ENCODE results near the gene ZBTB39. TPM values are rescaled to one million over a fixed set of nuclear protein-coding genes. Genes with fewer than 3 reads are reported as not detected.

The ZBTB39 gene
- total RNA-seq, 4 donors from 2014 or later: 7.6 to 13.0 (median 10.9) TPM

DNA sequence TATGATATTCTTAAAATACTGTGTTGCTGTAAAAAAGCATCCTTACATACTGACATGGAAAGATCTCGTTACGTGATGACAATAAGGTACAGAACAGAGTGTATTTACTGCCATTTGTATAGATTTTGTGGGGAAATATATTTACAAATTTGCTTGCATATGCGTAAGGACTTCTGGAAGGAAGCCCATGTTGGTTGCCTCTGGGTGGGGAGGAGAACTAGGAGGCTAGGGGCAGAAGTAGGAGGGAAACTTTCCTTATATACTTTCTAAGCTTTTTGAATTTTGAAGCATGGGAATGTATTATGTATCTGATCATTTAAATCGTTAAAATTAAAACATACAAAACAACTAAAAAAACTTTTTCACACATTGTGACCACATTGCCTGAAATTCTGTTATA, 33.9 kb upstream of the ZBTB39 start:
- H3K36me3 ChIP-seq: no peaks in the 10 kb centered on the region
- no peak overlapping the region for H3K4me3 ChIP-seq
- TF ChIP-seq POLR2A (IDR thresholded peaks at IDR 0.05): no peak
- TF ChIP-seq, protein P1, sequence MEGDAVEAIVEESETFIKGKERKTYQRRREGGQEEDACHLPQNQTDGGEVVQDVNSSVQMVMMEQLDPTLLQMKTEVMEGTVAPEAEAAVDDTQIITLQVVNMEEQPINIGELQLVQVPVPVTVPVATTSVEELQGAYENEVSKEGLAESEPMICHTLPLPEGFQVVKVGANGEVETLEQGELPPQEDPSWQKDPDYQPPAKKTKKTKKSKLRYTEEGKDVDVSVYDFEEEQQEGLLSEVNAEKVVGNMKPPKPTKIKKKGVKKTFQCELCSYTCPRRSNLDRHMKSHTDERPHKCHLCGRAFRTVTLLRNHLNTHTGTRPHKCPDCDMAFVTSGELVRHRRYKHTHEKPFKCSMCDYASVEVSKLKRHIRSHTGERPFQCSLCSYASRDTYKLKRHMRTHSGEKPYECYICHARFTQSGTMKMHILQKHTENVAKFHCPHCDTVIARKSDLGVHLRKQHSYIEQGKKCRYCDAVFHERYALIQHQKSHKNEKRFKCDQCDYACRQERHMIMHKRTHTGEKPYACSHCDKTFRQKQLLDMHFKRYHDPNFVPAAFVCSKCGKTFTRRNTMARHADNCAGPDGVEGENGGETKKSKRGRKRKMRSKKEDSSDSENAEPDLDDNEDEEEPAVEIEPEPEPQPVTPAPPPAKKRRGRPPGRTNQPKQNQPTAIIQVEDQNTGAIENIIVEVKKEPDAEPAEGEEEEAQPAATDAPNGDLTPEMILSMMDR (IDR thresholded peaks at IDR 0.05): no peak
- intact Hi-C loops (cut with DNase I; ENCODE audit: low total_unique reads): no loop called here
- H3K27ac ChIP-seq: no peak overlapping the region
- H3K9me3 ChIP-seq: no peaks in the 10 kb centered on the region
- no peaks in the 10 kb centered on the region for H3K27me3 ChIP-seq
- no peak for DNase-seq
- H3K4me1 ChIP-seq: no peaks in the 10 kb centered on the region

DNA sequence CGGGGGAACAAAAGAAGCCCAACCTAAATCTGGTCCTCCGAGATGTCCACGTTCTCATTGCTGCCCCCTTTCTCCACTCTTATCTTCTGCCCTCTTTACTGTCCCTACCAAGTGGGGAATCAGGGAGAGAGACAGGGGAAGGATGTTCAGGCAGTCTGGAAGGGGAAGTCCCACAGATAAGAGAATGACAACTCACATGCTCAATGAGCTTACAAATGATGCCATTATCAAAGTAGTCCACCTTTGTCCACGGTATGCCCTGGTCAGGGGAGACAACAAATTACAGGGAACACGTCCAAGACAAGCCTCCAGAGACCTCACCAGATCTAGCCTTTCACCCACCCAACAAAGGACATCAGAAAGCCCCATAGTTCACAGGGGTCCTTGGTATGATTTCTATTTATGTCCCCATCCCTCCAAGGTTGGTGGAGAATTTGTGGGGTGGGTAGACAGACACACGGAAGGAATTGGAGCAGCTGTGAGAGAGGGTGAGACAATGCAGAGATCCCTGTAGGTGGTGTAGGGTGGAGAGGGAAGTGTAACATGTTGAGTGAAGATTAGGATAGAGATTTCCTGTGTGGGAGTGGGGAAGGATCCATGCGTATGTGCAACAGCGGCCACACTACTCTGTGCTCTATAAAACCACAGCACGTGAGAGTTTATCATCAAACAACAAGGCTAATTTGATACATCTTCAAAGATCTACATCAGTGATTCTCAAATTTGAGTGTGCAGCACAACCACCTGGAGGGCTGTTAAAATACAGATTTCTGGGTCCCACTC, 32.9 kb upstream of the ZBTB39 start:
- H3K9me3 ChIP-seq: no peaks in the 10 kb centered on the region
- TF ChIP-seq POLR2A (IDR thresholded peaks at IDR 0.05): no peak
- TF ChIP-seq, protein P1 (IDR thresholded peaks at IDR 0.05): no peak

GRCh38 chr12:57037264-57037663, 30.9 kb upstream of the ZBTB39 start:
- Histone ChIP-seq H3K27me3 (no peaks in the 10 kb centered on the region), H3K27ac (no peak overlapping the region), H3K9me3 (no peaks in the 10 kb centered on the region), H3K4me1 (no peaks in the 10 kb centered on the region), H3K36me3 (no peaks in the 10 kb centered on the region), H3K4me3 (no peak overlapping the region)
- TF ChIP-seq POLR2A (IDR thresholded peaks at IDR 0.05): no peak
- TF ChIP-seq, protein P1 (IDR thresholded peaks at IDR 0.05): no peak
- DNase-seq: no peak
- intact Hi-C loops (cut with DNase I; ENCODE audit: low total_unique reads): no loop called here

More for the DNA sequence above, 32.9 kb upstream of the ZBTB39 start:
- Histone ChIP-seq H3K4me1 (no peaks in the 10 kb centered on the region), H3K36me3 (no peaks in the 10 kb centered on the region), H3K27ac (no peak overlapping the region), H3K27me3 (no peaks in the 10 kb centered on the region), H3K4me3 (no peak overlapping the region)
- intact Hi-C loops (cut with DNase I; ENCODE audit: low total_unique reads): no loop called here
- DNase-seq: no peak

- DNase-seq: no peak
- Histone ChIP-seq H3K4me3 (no peak overlapping the region), H3K4me1 (no peaks in the 10 kb centered on the region), H3K27ac (no peak overlapping the region), H3K36me3 (no peaks in the 10 kb centered on the region), H3K9me3 (no peaks in the 10 kb centered on the region), H3K27me3 (no peaks in the 10 kb centered on the region)
- intact Hi-C loops (cut with DNase I; ENCODE audit: low total_unique reads): no loop called here
- no peak for TF ChIP-seq POLR2A (IDR thresholded peaks at IDR 0.05)
- TF ChIP-seq, protein P1 (IDR thresholded peaks at IDR 0.05): no peak
Observed at GRCh38 chr12:57033431-57033830, 27.1 kb upstream of the ZBTB39 start.

- no peak for DNase-seq
- H3K4me3 ChIP-seq: no peak overlapping the region
- H3K36me3 ChIP-seq: no peaks in the 10 kb centered on the region
- intact Hi-C loops (cut with DNase I; ENCODE audit: low total_unique reads): no loop called here
- no peaks in the 10 kb centered on the region for H3K27me3 ChIP-seq
- H3K9me3 ChIP-seq: no peaks in the 10 kb centered on the region
- H3K4me1 ChIP-seq: no peaks in the 10 kb centered on the region
- TF ChIP-seq POLR2A (IDR thresholded peaks at IDR 0.05): no peak
- TF ChIP-seq, protein P1 (IDR thresholded peaks at IDR 0.05): no peak
- H3K27ac ChIP-seq: no peak overlapping the region
Observed at GRCh38 chr12:57031789-57032188, 25.4 kb upstream of the ZBTB39 start.
